Measurements from ENCODE around the gene SH2D3A.
A peak's percentile ranks its signal among the peaks of the same experiment; 100 is the strongest.

The SH2D3A gene

GRCh38 chr19:6739883-6740588 lies 27.2 kb downstream of the SH2D3A start:
- peak overlapping the region; percentile 62 to 88 (median 77) for H3K4me3 ChIP-seq
- peak overlapping the region; percentile 60 to 95 (median 86) for H3K27ac ChIP-seq

GRCh38 chr19:6739390-6739882 lies 27.8 kb downstream of the SH2D3A start, which contains the start of gene TRIP10:
TRIP10 (plus strand) TSS chr19:6739680; CDS start chr19:6739762, 82 bp downstream.
- H3K27ac ChIP-seq: peak within 1 kb of the TSS; percentile 60 to 99 (median 88)
- peak within 1 kb of the TSS; percentile 62 to 88 (median 77) for H3K4me3 ChIP-seq

- Histone ChIP-seq H3K27ac (peak overlapping the region in 20 of 21 experiments; percentile 33 to 99 (median 84)), H3K4me3 (peak overlapping the region; percentile 23 to 88 (median 75))
Measured at GRCh38 chr19:6738787-6739389, 28.3 kb downstream of the SH2D3A start.

- Histone ChIP-seq H3K4me3 (peak overlapping the region in 3 of 7 experiments; percentile 68 to 88 (median 75)), H3K27ac (peak overlapping the region in 20 of 21 experiments; percentile 33 to 99 (median 84))
Measured at GRCh38 chr19:6737873-6738786, 29.1 kb downstream of the SH2D3A start.

DNA sequence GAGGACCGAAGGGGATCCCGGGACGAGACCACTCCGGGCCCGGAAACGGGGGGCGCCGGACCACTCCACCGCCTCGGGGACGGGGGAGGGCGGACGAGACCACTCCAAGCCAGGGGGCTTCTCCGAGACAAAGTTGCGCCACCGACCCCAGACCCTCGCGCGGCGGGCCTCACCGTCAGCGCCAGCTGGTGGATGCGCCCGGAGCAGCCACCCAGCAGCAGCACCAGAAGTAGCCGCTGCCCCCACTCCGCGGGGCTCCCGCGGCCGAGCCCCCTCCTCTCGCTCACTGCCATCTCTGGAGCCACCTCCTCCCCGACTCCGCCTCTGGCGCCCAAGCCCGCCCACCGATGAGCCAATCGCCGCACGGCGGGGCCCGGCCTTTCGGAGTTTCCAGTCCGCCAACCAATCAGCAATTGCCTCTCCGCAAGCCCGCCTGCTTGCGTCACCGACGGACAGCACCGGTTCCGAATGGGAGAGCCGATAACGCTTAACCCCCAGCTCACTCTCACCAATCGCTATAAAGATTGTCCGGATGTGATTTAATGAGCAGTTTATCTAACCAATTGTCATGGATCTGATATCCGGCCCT lies 29.9 kb downstream of the SH2D3A start, which contains the start of gene GPR108:
Gene GPR108 (minus strand): TSS at position 297 of the 589 bp plus-strand sequence. CDS start 4 bp downstream, at position 293.
- H3K27ac ChIP-seq: peak within 1 kb of the TSS; percentile 91 to 99 (median 96)
- H3K4me3 ChIP-seq: peak within 1 kb of the TSS; percentile 61 to 89 (median 79)

DNA sequence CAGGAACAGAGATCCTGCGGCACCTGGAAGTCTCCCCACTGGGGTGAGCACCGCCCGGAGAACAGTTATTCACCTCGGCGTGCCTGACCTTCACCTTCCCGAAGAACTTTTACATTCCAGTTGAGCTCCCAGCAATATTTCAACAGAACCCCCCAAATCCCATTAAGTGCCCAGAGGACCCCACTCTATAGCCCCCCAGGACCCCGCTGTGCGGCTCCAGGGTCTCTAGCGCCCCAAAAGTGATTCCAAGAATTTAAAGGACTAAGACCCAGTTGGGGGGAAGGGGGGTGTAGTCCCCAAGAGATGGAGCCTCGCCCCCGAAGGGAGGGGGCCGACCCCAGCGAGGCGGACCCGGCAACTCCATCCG lies 30.3 kb downstream of the SH2D3A start:
- H3K4me3 ChIP-seq: peak overlapping the region; percentile 61 to 89 (median 79)
- peak overlapping the region; percentile 91 to 99 (median 96) for H3K27ac ChIP-seq

- H3K27ac ChIP-seq: peak overlapping the region in 20 of 21 experiments; percentile 91 to 99 (median 96)
- peak overlapping the region; percentile 61 to 89 (median 79) for H3K4me3 ChIP-seq
Measured at GRCh38 chr19:6736169-6736916, 30.9 kb downstream of the SH2D3A start.

DNA sequence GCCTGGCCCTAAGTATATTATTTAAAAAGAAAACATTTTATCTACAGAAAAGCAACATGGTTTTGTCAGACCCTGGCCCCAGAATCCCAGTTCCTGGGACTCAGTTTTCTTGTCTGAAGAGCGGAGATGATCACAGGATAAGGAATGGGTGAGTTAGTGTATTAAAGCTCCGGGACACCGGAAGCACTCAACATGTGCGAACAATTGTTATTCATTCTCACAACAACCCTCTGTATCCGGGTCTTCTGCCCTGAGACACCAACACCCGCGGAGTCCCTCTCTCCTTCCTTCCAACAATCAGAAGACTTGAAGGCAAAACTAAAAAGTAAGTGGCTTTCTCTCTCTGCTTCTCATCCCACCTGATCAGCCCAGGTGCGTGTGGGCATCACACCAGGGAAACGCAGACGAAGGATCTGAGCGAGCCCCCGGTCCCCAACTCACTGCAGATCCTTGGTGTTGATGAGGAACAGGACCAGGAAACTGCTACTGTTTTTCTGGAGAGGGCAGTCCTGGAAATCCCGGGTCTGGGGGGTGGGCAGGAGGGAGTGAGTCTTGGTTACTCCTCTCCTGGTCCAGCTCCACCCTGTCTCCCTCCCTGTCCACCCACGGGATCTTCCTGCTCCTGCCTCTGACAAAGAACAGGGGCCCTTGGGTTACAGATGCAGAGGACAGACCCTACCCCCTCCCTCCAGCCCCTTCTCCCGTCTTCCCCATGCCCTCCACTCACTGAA lies 31.9 kb downstream of the SH2D3A start:
- peak overlapping the region in 11 of 21 experiments; percentile 7 to 98 (median 96) for H3K27ac ChIP-seq
- no peak overlapping the region for H3K4me3 ChIP-seq

DNA sequence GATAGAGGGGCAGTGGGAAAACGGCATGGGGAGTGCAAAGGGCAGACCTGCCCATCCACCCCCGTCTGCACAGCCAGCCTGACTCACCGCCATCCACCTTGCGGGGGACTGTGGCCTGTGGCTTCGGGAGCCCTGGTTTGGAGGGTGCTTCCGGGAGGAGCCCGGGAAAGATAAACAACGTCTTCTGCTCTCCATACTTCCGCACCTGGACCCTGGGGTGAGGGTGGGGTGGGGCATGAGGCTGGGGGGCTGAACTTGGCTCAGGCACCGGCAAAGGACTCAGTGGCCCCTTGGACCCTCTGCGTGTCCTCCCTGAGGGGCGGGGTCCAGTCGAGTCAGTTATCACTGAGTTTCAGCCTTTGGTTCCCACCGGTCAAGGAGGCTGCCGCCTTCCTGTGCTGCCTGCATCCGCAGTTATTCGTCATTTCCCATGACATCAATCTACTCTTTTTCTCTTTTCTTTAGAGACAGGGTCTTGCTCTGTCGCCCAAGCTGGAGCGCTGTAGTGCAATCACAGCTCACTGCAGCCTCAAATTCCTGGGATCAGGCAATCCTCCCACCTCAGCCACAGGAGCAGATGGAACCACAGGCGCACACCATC lies 33.0 kb downstream of the SH2D3A start:
- Histone ChIP-seq H3K27ac (no peak overlapping the region), H3K4me3 (no peak overlapping the region)

DNA sequence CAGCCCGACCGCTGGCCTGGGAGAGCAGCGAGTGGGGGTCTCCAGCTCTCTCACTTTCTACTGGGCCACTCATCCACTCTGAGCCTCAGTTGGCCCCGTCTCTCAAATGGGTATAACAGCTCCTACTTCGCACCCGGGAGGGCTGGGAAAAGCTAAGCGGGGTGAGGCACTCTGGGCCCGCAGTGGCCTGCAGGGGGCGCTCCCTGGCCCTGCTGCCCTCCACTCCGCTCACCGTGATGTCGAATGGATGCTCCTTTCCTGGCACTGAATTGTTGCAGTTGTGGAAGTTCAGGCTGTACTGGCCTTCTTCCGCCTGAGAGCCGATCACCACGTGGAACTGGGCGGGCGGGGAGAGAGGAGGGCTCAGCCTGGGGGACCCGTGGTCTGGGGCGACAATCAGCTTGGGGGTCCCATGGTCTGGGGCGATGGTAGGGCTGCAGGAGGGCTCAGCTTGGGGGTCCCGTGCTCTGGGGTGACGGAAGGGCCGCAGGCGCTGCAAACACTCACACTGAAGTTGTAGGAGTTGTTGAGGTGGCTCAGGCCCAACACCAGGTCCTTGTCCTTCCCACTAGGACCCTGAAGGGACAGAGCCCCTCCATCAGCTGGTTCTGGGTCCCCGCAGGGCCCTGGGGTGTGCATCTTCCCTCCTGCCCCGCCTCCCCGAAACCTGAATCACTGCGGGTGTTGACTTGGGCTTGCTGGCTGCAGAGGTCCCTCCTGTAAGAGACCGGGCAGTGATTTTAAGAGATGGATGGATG lies 33.7 kb downstream of the SH2D3A start:
- H3K4me3 ChIP-seq: no peak overlapping the region
- H3K27ac ChIP-seq: no peak overlapping the region

DNA sequence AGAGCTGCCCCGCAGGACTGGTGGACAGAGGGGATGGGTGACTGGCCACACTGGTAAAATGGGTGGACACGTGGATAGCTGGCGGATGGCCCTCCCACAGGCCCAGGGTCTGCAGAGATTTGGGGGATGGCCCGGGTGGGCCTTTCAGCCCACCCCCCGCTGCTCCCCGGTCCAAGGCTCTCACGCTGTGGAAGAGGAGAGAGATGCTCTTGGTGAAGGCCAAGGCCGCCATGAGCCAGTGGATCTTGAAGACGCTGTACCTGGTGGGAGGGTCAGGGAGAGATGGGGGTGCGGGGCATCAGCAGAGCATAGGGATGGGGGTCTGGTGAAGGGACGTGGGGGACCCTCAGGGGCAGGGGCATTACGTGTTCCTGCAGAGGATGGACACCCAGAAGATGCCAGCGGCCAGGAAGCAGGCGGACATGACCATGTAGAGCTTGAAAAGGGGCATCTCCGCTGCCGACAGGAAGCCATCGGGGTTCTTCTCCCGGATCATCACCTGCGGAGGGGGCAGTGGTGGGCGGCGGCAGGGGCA lies 34.4 kb downstream of the SH2D3A start:
- H3K27ac ChIP-seq: no peak overlapping the region
- H3K4me3 ChIP-seq: no peak overlapping the region

GRCh38 chr19:6731822-6732221 lies 35.4 kb downstream of the SH2D3A start:
- H3K4me3 ChIP-seq: no peak overlapping the region
- no peak overlapping the region for H3K27ac ChIP-seq

DNA sequence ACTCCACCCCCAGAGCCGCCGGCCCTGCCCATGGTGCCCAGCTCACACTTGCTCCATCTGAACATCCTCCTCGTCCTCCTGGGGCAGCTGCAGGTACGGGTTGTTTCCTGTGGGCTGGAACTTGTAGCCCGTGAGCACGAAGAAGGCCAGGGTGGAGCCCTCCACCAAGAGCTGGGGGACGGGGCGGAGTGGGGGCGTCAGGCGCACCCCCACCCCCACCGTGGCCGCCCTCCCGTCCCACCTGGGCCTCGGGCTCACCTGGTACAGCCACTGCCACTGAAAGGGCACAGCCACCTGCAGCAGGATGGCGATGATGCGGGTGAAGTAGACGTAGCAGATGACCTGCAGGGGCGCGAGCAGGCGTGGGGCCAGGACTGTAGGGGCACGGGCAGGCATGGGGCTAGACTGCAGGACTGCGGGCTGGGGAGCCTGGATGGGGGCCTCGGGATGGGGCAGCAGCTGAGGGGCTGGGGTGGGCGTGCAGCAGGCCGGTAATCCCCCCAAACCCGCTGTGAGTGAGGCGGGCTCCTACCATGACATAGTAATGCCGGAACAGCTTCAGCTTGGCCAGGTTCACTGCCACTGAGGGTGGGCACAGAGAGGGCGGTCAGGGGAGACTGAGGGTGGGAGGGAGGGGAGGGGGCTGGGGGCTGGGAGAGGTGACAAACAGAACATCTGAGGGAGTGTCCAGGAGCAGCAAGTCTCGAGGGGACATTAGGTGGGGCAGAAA lies 36.1 kb downstream of the SH2D3A start:
- no peak overlapping the region for H3K27ac ChIP-seq
- H3K4me3 ChIP-seq: no peak overlapping the region

GRCh38 chr19:6730153-6730804 lies 37.0 kb downstream of the SH2D3A start:
- H3K27ac ChIP-seq: no peak overlapping the region
- H3K4me3 ChIP-seq: no peak overlapping the region

DNA sequence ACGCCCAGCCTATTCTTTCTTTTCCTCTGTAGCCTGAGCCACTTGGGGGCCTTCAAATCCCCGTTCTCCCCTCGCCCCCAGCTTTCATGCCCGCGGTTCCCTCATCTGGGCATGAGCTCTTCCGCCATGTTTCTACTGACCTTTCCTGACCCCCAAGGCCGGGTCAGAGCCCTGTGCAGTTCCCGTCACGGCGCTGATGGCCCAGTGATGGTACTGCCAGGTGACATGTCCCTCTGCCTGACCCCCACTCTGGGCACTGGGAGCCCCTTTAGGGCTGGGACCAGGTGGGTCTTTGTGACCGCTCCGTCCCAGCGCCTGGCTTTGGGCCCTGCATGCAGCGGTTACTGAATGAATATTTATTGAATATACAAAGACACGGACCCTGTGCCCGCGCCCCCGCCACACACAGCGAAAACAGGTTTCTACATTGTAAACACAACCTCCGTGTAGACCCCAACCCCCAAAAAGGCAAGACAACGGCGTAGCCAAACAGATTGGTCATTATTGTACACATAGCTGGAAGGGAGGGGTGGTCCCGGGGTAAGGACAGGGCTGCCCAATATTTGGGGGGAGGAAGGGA lies 37.6 kb downstream of the SH2D3A start:
- H3K4me3 ChIP-seq: no peak overlapping the region
- peak overlapping the region in 1 of 21 experiments; percentile 30 for H3K27ac ChIP-seq

All from skin epidermis (tissue), 12 donors.